GM19397 (cell line): ENCODE results near the gene ELOA.
"Not testable (repeated sequence)": the region's sequence is repeated elsewhere in the genome, so short reads cannot be mapped to it uniquely, and the experiment has no call there.

Experiments
- ATAC-seq: cut with Tn5 transposase; IDR thresholded peaks from one replicate; pipeline ENCODE4 v1.9.1; 2021; ENCODE audit warnings: mild to moderate bottlenecking, moderate library complexity; ENCODE audit not compliant: unreplicated experiment

Gene ELOA

DNA sequence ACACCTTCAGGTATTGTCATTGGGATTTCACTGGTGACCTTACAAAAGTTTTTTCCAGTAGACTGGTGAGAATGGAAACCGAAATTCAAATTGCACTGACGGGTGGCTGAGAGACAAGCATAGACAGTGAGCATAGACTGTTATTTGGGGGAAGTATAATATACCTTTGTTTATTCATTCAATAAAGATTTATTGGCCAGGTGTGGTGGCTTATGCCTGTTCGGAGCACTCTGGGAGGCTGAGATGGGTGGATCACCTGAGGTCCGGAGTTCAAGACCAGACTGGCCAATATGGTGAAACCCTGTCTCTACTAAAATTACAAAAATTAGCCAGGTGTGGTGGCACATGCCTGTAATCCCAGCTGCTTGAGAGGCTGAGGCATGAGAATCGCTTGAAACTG lies 10.0 kb upstream of the ELOA start:
- not testable (repeated sequence) for ATAC-seq

GRCh38 chr1:23736437-23737134 lies 6.7 kb upstream of the ELOA start:
- ATAC-seq = no peak

GRCh38 chr1:23741609-23742008 lies 1.7 kb upstream of the ELOA start:
- ATAC-seq = no peak

GRCh38 chr1:23742670-23743286 lies 493 bp upstream of the ELOA start:
- no peak for ATAC-seq

- ATAC-seq = no peak
Observed at GRCh38 chr1:23745515-23745914, 2.2 kb downstream of the ELOA start.

DNA sequence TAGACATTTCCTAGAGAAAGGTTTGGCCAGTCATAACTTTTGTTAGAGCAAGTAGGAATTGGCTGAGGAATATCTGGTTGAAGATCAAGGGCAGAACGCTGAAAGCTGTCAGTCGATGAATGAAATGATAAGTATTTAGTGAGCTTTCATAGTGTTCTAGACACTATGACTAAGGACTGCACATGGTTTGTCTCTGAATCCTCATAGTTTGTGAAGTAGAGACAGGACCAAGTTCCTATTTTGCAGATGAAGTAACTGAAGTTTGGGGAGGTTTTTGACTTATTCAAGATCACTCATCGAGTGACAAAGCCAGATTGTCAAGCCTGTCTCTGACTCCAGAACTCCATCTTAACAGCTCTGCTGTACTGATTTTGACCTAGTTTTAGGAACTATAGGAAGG lies 4.7 kb downstream of the ELOA start:
- ATAC-seq = no peak

GRCh38 chr1:23751050-23751814 lies 8.0 kb downstream of the ELOA start:
- ATAC-seq = no peak

GRCh38 chr1:23751815-23752200 lies 8.5 kb downstream of the ELOA start:
- ATAC-seq = no peak

GRCh38 chr1:23752909-23753308 lies 9.6 kb downstream of the ELOA start:
- ATAC-seq = no peak

DNA sequence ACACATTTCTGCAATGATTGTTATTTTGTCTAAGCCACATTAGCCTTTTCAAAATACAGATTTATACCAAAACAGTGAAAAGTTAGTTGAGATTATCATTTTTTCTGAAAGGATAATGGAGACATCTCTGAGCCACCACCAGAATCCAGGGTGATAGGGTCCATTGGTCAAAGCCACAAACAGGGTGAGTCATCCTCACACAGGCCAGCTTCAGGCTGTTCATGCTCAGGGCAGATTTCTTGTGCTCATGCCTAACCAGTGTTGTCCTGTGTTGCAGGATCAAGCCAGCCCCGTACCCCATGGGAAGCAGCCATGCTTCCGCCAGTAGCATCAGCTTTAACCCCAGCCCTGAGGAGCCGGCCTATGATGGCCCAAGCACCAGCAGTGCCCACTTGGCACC lies 13.4 kb downstream of the ELOA start:
- no peak for ATAC-seq

DNA sequence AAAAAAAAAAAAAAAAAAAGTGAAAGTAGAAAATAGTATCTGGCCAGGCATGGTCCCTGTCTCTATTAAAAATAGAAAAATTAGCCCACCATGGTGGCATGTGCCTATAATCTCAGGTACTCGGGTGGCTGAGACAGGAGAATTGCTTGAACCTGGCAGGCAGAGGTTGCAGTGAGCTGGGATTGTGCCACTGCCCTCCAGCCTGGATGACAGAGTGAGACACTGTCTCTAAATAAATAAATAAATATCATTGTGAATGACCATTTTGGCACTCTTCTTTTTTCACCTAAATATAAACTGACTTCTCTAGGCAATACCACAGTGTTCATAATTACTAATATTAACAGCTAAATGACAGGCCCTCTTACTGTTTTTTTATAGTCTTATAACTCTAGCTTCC lies 14.5 kb downstream of the ELOA start:
- ATAC-seq = no peak

DNA sequence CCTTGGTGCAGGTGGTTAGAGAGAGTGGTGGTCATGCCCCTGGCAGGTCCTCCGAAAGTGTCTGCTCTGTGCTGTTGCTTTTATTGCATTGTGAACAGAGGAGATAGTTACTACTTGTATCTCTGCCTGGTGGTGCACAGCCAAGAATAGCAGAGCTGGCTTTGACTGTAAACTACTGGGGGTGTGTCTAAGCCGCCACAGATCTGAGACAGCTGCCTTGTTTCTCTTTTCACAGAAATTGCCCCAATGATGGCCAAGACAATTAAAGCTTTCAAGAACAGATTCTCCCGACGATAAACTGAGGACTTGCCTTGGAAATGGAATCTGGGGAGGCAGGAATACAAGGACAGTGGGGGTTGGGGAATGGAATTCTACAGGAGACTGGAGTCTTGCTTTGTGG lies 16.0 kb downstream of the ELOA start:
- ATAC-seq = no peak

DNA sequence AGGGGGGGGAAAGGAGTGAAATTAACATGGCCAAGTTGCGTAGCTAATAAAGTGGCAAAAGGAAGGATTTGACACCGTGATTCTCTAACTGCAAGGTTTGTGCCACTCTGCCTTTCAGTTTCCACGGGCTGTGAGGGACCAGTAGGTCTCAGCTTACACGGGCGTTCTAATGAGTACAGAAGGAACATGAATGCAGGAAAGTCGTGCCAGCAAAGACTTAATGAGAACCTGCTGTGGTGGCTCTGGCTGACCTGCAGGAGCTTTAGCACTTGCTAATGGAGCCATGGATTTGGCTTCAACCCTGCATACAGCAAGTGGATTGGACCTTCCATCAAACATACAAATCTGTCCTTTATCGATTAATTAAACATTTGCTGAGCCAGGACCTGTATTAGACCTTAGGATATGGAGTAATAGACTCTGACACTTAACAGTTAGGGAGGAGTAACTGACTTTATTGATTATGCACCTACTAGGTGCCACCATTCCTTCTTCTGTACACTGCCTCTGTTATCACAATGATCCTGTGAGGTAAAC lies 19.8 kb downstream of the ELOA start:
- ATAC-seq = no peak

GRCh38 chr1:23768733-23769132 lies 25.5 kb downstream of the ELOA start:
- ATAC-seq = no peak

GRCh38 chr1:23772049-23772853 lies 29.0 kb downstream of the ELOA start:
- ATAC-seq = no peak

GRCh38 chr1:23772854-23773242 lies 29.6 kb downstream of the ELOA start:
- ATAC-seq = no peak

DNA sequence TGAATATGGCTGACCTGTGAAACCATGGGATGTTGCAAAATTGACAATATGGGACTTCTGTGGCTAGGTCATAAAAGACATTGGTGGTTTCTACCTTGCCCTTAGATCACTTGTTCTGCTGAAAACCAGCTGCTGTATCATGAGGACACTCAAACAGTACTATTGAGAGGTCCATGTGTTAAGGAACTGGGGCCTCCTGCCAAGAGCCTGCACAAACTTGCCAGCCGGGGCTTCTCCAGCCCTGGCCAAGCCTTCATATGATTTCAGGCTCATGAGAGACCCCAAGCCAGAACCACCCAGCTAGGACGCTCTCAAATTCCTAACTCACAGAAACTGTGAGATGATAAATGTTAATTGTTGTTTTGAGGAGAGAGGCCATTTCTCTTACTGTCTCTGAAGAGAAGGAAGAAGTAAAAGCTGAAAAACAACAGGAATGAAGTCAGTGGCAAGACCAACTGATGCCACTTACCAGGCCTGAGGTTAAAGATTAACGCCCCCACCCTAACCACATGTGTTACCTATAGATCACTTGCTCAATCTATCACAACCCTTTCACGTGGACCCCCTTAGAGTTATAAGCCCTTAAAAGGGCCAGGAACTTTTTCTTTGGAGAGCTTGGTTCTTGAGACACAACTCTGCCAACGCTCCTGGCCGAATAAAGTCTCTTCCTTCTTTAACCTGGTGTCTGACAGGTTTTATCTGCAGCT lies 31.1 kb downstream of the ELOA start:
- no peak for ATAC-seq

GRCh38 chr1:23776217-23776616 lies 32.9 kb downstream of the ELOA start:
- no peak for ATAC-seq

DNA sequence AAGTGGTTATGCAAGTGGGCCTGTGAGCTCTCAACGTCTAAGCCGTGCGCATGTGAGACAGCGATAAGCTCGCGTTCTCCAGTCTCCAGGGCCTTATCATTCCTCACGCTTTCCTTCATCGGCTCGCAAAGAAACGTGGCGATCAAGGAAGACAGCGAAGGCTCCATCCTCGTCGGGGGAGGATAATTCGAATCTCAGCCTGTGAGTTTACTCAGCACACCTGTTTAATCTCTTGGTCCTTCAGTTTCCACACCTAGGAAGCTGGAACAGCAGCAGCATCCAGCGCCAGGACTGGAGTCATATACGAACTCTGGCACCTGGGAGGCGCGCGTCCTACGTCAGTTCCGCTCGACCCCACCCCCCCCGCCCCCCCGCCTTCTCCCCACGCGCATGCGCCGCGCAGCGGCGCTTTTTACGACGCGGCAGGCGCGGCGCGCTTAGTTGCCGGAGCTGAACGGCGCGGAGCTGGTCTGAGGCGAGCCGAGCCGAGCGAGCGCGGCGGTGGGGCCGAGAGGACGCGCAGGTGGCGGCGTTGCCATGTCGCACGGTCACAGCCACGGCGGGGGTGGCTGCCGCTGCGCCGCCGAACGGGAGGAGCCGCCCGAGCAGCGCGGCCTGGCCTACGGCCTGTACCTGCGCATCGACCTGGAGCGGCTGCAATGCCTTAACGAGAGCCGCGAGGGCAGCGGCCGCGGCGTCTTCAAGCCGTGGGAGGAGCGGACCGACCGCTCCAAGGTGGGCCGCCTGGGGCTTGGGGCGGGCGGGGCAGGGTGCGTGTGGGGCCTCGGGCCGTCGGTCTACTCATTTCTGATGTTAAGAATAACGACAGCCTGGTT lies 34.9 kb downstream of the ELOA start, which contains the start of gene PITHD1:
PITHD1 (plus strand) TSS at position 440 of the 836 bp plus-strand sequence; CDS start at position 538, 98 bp downstream.
- peak; percentile 63 for ATAC-seq
